T-helper 17 cell (primary cell): ENCODE measurements around the gene MGME1. TPM values are rescaled to one million over a fixed set of nuclear protein-coding genes. Genes with fewer than 3 reads are reported as not detected.

Source experiments
- ATAC-seq: fragments of 150-1000 bp; cut with Tn5 transposase; 2 replicates; pipeline ENCODE4 v1.10.0; 2021; ENCODE audit warnings: mild to moderate bottlenecking, moderate library complexity
- DNase-seq, 3 donors: peaks; one replicate each; pipeline versions ENCODE4 v3.0.0 to v3.0.0-alpha.2; 2020 to 2021
- H3K9me3 ChIP-seq: one replicate; pipeline ENCODE4 v1.7.0; 2013; ENCODE audit warnings: low read length, mild to moderate bottlenecking; ENCODE audit not compliant: control insufficient read depth, poor library complexity, severe bottlenecking
- H3K27ac Mint-ChIP-seq: one replicate; pipeline ENCODE4 v1.8.0; 2022; ENCODE audit warnings: mild to moderate bottlenecking, moderate library complexity, mixed read lengths
- H3K27me3 Mint-ChIP-seq: one replicate; pipeline ENCODE4 v1.8.0; 2022; ENCODE audit warnings: mixed read lengths
- H3K36me3 Mint-ChIP-seq: one replicate; pipeline ENCODE4 v1.8.0; 2022; ENCODE audit warnings: low read depth, mixed read lengths
- H3K4me1 Mint-ChIP-seq: one replicate; pipeline ENCODE4 v1.8.0; 2022; ENCODE audit warnings: mild to moderate bottlenecking, mixed read lengths
- H3K4me3 Mint-ChIP-seq: one replicate; pipeline ENCODE4 v1.8.0; 2022; ENCODE audit warnings: mild to moderate bottlenecking, moderate library complexity, mixed read lengths
- total RNA-seq, 4 donors: library from RNA in 2 of 4; stranded (reverse) in 2 of 4; gene quantifications; one replicate each; pipeline ENCODE4 v1.2.3 and lab custom pipeline; 2022 to 2026

MGME1 gene
- total RNA-seq = 10 to 100 TPM; 10.6 to 10.9 TPM
- 20.0 to 26.5 reads per million in 2 donors for total RNA-seq (lab: John Stamatoyannopoulos, UW)

GRCh38 chr20:17968366-17969277 is at the start of gene MGME1, which contains the start of gene SNX5:
Gene MGME1 (plus strand): TSS chr20:17969018. CDS start chr20:17969860, 842 bp downstream.
Gene SNX5 (minus strand): TSS chr20:17968794. CDS start chr20:17968425, 369 bp downstream.
- Mint-ChIP-seq H3K27ac (peak within 1 kb of the TSS; percentile 97), H3K4me1 (peaks cover 62% of the 10 kb centered on the region), H3K27me3 (no peaks in the 10 kb centered on the region), H3K4me3 (peak within 1 kb of the TSS; percentile 95), H3K36me3 (no peaks in the 10 kb centered on the region)
- no peaks in the 10 kb centered on the region for H3K9me3 ChIP-seq
- DNase-seq (peak; percentile 96 to 98 (median 98)), ATAC-seq (peak; percentile 92)

GRCh38 chr20:17919149-17919548 is 49.7 kb upstream of the MGME1 start:
- H3K4me3 Mint-ChIP-seq = no peak overlapping the region
- no peaks in the 10 kb centered on the region for H3K36me3 Mint-ChIP-seq
- H3K27me3 Mint-ChIP-seq = peaks cover 8% of the 10 kb centered on the region
- H3K9me3 ChIP-seq = no peaks in the 10 kb centered on the region
- H3K27ac Mint-ChIP-seq = no peak overlapping the region
- peaks cover 5% of the 10 kb centered on the region for H3K4me1 Mint-ChIP-seq
- DNase-seq (no peak), ATAC-seq (no peak)

GRCh38 chr20:17921774-17922173 is 47.0 kb upstream of the MGME1 start:
- no peaks in the 10 kb centered on the region for H3K36me3 Mint-ChIP-seq
- peaks cover 8% of the 10 kb centered on the region for H3K27me3 Mint-ChIP-seq
- H3K9me3 ChIP-seq = no peaks in the 10 kb centered on the region
- no peak for ATAC-seq
- no peak overlapping the region for H3K4me3 Mint-ChIP-seq
- H3K4me1 Mint-ChIP-seq = peaks cover 5% of the 10 kb centered on the region
- no peak overlapping the region for H3K27ac Mint-ChIP-seq
- DNase-seq = no peak

GRCh38 chr20:17925141-17925939 is 43.5 kb upstream of the MGME1 start:
- DNase-seq = no peak
- no peak for ATAC-seq
- Mint-ChIP-seq H3K36me3 (no peaks in the 10 kb centered on the region), H3K4me1 (peaks cover 7% of the 10 kb centered on the region), H3K27me3 (peaks cover 14% of the 10 kb centered on the region), H3K27ac (no peak overlapping the region), H3K4me3 (no peak overlapping the region)
- H3K9me3 ChIP-seq = no peaks in the 10 kb centered on the region

- Mint-ChIP-seq H3K4me3 (no peak overlapping the region), H3K27me3 (peaks cover 14% of the 10 kb centered on the region), H3K27ac (no peak overlapping the region), H3K36me3 (no peaks in the 10 kb centered on the region), H3K4me1 (peaks cover 7% of the 10 kb centered on the region)
- H3K9me3 ChIP-seq = no peaks in the 10 kb centered on the region
- no peak for DNase-seq
- ATAC-seq = no peak
Observed at GRCh38 chr20:17925940-17926300, 42.9 kb upstream of the MGME1 start.

- Mint-ChIP-seq H3K4me1 (peaks cover 2% of the 10 kb centered on the region), H3K27me3 (peaks cover 19% of the 10 kb centered on the region), H3K27ac (no peak overlapping the region), H3K4me3 (no peak overlapping the region), H3K36me3 (peaks cover 5% of the 10 kb centered on the region)
- H3K9me3 ChIP-seq = no peaks in the 10 kb centered on the region
- DNase-seq (no peak), ATAC-seq (no peak)
Observed at GRCh38 chr20:17928211-17928611, 40.6 kb upstream of the MGME1 start.

- peaks cover 5% of the 10 kb centered on the region for H3K36me3 Mint-ChIP-seq
- H3K4me3 Mint-ChIP-seq = no peak overlapping the region
- DNase-seq (no peak), ATAC-seq (no peak)
- H3K27ac Mint-ChIP-seq = no peak overlapping the region
- H3K9me3 ChIP-seq = no peaks in the 10 kb centered on the region
- peaks cover 19% of the 10 kb centered on the region for H3K27me3 Mint-ChIP-seq
- H3K4me1 Mint-ChIP-seq = peaks cover 2% of the 10 kb centered on the region
Observed at GRCh38 chr20:17928633-17929311, 40.0 kb upstream of the MGME1 start.

GRCh38 chr20:17931513-17931912 is 37.3 kb upstream of the MGME1 start:
- Mint-ChIP-seq H3K27me3 (peaks cover 13% of the 10 kb centered on the region), H3K4me1 (peaks cover 2% of the 10 kb centered on the region), H3K4me3 (no peak overlapping the region), H3K36me3 (peaks cover 5% of the 10 kb centered on the region), H3K27ac (no peak overlapping the region)
- no peak for DNase-seq
- no peak for ATAC-seq
- H3K9me3 ChIP-seq = no peaks in the 10 kb centered on the region

GRCh38 chr20:17932396-17932795 is 36.4 kb upstream of the MGME1 start:
- no peak for ATAC-seq
- Mint-ChIP-seq H3K27me3 (peaks cover 5% of the 10 kb centered on the region), H3K27ac (no peak overlapping the region), H3K4me1 (peaks cover 2% of the 10 kb centered on the region), H3K4me3 (no peak overlapping the region), H3K36me3 (peaks cover 5% of the 10 kb centered on the region)
- no peaks in the 10 kb centered on the region for H3K9me3 ChIP-seq
- no peak for DNase-seq

GRCh38 chr20:17933121-17933520 is 35.7 kb upstream of the MGME1 start:
- Mint-ChIP-seq H3K4me1 (peaks cover 2% of the 10 kb centered on the region), H3K27ac (no peak overlapping the region), H3K4me3 (no peak overlapping the region), H3K36me3 (peaks cover 5% of the 10 kb centered on the region), H3K27me3 (peaks cover 5% of the 10 kb centered on the region)
- DNase-seq = no peak
- no peak for ATAC-seq
- H3K9me3 ChIP-seq = no peaks in the 10 kb centered on the region

- Mint-ChIP-seq H3K4me1 (no peaks in the 10 kb centered on the region), H3K27ac (no peak overlapping the region), H3K4me3 (no peak overlapping the region), H3K27me3 (peaks cover 5% of the 10 kb centered on the region), H3K36me3 (peaks cover 5% of the 10 kb centered on the region)
- ATAC-seq (no peak), DNase-seq (no peak)
- no peaks in the 10 kb centered on the region for H3K9me3 ChIP-seq
Observed at GRCh38 chr20:17933711-17934110, 35.1 kb upstream of the MGME1 start.

- Mint-ChIP-seq H3K27me3 (peaks cover 5% of the 10 kb centered on the region), H3K27ac (no peak overlapping the region), H3K4me1 (peaks cover 3% of the 10 kb centered on the region), H3K4me3 (no peak overlapping the region), H3K36me3 (peaks cover 5% of the 10 kb centered on the region)
- DNase-seq = no peak
- no peak for ATAC-seq
- no peaks in the 10 kb centered on the region for H3K9me3 ChIP-seq
Observed at GRCh38 chr20:17934141-17934862, 34.5 kb upstream of the MGME1 start.
